GM12873 (cell line): Measurements from ENCODE around the gene CENPS.

Source experiments
- CTCF ChIP-seq: IDR thresholded peaks from 2 replicates; pipeline ENCODE4 v1.5.1; 2012; ENCODE audit warnings: low read depth, mild to moderate bottlenecking, moderate library complexity, low read length, control low read depth; ENCODE audit not compliant: insufficient read depth; ENCODE audit errors: missing control alignments

Gene CENPS

GRCh38 chr1:10424651-10425050, 5.6 kb upstream of the CENPS start:
- TF ChIP-seq CTCF = no peak

GRCh38 chr1:10428984-10429383, 1.2 kb upstream of the CENPS start:
- TF ChIP-seq CTCF = no peak

GRCh38 chr1:10429868-10430215, 391 bp upstream of the CENPS start:
- no peak for TF ChIP-seq CTCF

GRCh38 chr1:10431070-10431730, 967 bp downstream of the CENPS start:
- TF ChIP-seq CTCF = no peak

- no peak for TF ChIP-seq CTCF
Measured at GRCh38 chr1:10432910-10433700, 2.9 kb downstream of the CENPS start.

- TF ChIP-seq CTCF = no peak
Measured at GRCh38 chr1:10433790-10434189, 3.6 kb downstream of the CENPS start.

GRCh38 chr1:10434590-10434989, 4.4 kb downstream of the CENPS start:
- TF ChIP-seq CTCF = no peak
